AG09309 (cell line): ENCODE data around the gene SMIM43.
A peak's percentile ranks its signal among the peaks of the same experiment; 100 is the strongest.

ENCODE experiments used
- DNase-seq: peaks from one replicate; pipeline ENCODE4 v3.0.0-alpha.2; 2010; ENCODE audit warnings: low read depth
- H3K4me3 ChIP-seq: 2 replicates; pipeline ENCODE4 v1.5.1; 2011; ENCODE audit warnings: mild to moderate bottlenecking, low read depth, low read length, moderate library complexity; ENCODE audit not compliant: control insufficient read depth
- TF ChIP-seq, protein P1 (sequence below): IDR thresholded peaks from 2 replicates; pipeline ENCODE4 v1.5.1; 2011; ENCODE audit warnings: mild to moderate bottlenecking, low read depth, low read length, inconsistent platforms; ENCODE audit not compliant: insufficient read depth, control insufficient read depth; ENCODE audit errors: missing control alignments

The SMIM43 gene

GRCh38 chr4:121728798-121729226 lies 36.2 kb downstream of the SMIM43 start:
- H3K4me3 ChIP-seq: no peak overlapping the region
- TF ChIP-seq, protein P1, sequence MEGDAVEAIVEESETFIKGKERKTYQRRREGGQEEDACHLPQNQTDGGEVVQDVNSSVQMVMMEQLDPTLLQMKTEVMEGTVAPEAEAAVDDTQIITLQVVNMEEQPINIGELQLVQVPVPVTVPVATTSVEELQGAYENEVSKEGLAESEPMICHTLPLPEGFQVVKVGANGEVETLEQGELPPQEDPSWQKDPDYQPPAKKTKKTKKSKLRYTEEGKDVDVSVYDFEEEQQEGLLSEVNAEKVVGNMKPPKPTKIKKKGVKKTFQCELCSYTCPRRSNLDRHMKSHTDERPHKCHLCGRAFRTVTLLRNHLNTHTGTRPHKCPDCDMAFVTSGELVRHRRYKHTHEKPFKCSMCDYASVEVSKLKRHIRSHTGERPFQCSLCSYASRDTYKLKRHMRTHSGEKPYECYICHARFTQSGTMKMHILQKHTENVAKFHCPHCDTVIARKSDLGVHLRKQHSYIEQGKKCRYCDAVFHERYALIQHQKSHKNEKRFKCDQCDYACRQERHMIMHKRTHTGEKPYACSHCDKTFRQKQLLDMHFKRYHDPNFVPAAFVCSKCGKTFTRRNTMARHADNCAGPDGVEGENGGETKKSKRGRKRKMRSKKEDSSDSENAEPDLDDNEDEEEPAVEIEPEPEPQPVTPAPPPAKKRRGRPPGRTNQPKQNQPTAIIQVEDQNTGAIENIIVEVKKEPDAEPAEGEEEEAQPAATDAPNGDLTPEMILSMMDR: no peak
- peak; percentile 74 for DNase-seq

DNA sequence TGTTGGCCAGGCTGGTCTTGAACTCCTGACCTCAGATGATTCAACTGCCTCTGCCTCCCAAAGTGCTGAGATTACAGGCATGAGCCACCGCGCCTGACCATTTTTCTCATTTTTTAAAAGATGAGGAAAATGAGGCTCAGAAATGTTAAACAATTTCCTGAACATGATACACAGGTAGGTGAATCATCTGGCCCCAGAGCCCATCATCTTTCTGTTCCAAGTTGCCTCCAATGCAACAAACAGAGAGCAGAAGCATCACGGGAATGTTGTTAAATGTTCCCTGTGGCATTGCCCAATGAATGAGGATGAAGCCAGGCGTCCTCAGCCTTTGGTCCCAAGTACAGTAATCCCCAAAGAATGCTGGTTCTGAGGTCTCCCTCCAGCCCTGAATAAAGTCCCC lies 36.9 kb downstream of the SMIM43 start:
- TF ChIP-seq, protein P1: no peak
- H3K4me3 ChIP-seq: no peak overlapping the region
- DNase-seq: peak; percentile 82

DNA sequence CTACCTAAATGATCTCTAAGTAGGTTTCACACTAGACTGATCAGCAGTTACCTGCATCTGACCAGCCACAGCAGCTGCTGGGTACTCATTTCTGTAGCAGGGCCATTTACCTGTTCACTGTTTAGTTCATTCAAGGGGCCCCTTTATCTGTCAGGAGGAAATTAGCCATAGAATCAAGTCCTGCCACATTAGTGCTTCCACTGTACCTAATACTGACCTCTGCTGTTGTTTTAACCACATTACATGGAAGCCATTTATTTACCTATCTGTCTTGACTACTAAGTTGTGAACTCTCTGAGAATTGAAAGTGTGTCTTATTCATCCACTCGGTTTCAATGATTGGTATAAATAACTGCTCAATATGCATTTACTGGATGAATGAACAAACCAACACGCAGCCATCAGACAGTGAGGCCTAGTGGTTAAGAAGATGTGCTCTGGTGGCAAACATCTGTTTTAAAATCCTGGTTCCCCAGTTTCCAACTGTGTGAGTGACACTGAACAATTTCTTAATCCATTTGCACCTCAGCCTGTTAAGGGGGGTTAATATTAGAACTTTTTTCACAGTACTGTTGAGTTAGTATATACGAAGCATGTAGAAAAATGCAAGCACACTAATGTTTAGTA lies 38.2 kb downstream of the SMIM43 start:
- TF ChIP-seq, protein P1: peak; percentile 58
- no peak overlapping the region for H3K4me3 ChIP-seq
- DNase-seq: peak; percentile 55

GRCh38 chr4:121724671-121725070 lies 40.3 kb downstream of the SMIM43 start:
- no peak for DNase-seq
- no peak overlapping the region for H3K4me3 ChIP-seq
- TF ChIP-seq, protein P1: no peak

GRCh38 chr4:121721700-121722099 lies 43.3 kb downstream of the SMIM43 start:
- DNase-seq: no peak
- H3K4me3 ChIP-seq: no peak overlapping the region
- TF ChIP-seq, protein P1: no peak

GRCh38 chr4:121720109-121720508 lies 44.9 kb downstream of the SMIM43 start:
- TF ChIP-seq, protein P1: no peak
- no peak for DNase-seq
- no peak overlapping the region for H3K4me3 ChIP-seq
